Adrenal gland (tissue), 5 donors: ENCODE measurements around the gene NR4A1.

Source experiments
- CTCF ChIP-seq, 6 experiments: fragments of 450-650 bp in 4 of 6; fragments of 200-600 bp in 2 of 6; sonication (generic) in 1 of 6; IDR thresholded peaks; 1 replicate in 5 of 6; 2 replicates in 1 of 6; pipeline versions ENCODE4 v1.5.1 to v1.8.0; 2016 to 2021; ENCODE audit warnings: antibody characterized with exemption in 6 of 6, mild to moderate bottlenecking in 2 of 6, moderate library complexity in 1 of 6
- POLR2A ChIP-seq, 2 donors: fragments of 450-650 bp; IDR thresholded peaks; one replicate each; pipeline ENCODE4 v1.6.1; 2017; ENCODE audit warnings: antibody characterized with exemption in 2 of 2, mild to moderate bottlenecking in 2 of 2, moderate library complexity in 1 of 2
- donor health status: DM: no; HTN: no; CAD: no.

- TF ChIP-seq CTCF (IDR thresholded peaks at IDR 0.05) = no peak
- no peak for TF ChIP-seq POLR2A (IDR thresholded peaks at IDR 0.05)
Measured at GRCh38 chr12:52074971-52075724, 23.9 kb downstream of the NR4A1 start.
